ENCODE measurements around the gene CCDC40.
"Not testable (repeated sequence)": the region's sequence is repeated elsewhere in the genome, so short reads cannot be mapped to it uniquely, and the experiment has no call there.

CCDC40 gene

DNA sequence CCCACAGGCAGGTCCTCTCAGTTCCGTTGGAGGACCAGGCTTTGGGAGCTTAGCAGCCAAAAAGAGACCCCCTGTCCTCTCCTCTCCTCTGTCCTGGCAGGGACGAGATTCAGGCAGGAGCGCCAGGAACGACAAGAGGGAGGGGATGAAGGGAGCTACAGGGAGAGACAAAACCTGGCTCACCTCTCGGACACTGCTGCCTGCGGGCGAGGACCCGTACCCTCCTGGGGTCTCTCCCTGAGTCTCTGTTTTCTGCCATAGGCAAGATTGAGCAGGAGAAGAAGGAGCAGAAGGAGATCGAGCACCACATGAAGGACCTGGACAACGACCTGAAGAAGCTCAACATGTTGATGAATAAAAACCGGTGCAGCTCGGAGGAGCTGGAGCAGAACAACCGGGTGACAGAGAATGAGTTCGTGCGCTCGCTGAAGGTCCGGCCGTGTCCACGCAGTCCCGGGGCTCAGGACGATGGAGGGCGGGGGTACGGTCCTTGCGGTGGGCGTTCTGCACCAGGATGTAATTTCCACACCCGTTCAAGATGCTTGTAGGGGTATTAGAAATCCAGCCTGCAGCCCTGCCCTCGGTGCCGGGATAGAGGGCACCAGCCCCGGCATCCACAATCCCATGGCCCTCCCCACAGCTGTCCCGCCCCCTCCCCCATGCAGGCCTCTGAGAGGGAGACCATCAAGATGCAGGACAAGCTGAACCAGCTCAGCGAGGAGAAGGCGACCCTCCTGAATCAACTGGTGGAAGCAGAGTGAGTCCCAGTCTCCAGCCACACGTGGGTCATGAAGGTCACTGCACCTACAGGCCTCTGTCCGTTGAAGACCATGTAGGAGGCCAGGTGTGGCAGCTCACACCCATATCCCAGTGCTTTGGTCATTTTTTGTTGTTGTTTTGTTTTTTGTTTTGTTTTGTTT, 51.2 kb downstream of the CCDC40 start:
- DNase-seq, result no peak

DNA sequence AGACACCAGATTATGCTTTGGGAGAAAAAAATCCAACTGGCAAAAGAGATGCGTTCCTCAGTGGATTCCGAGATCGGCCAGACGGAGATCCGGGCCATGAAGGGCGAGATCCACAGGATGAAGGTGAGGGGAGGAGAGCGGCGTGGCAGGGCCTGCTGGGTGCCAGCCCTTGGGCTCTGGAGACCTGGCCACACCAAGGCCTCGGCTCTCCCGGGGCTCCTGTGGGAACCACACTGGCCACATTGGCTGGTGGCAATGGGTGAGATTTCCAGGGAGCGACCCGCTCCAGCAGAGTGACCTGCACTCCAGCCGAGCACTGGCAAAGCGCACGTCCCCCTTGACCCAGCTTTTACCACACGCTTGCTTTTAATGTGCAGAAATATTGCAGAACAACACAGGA, 53.3 kb downstream of the CCDC40 start:
- no peak for DNase-seq

- not testable (repeated sequence) for DNase-seq
These were observed 53.7 kb downstream of the CCDC40 start for GRCh38 chr17:80090164-80090563.

- DNase-seq, result no peak
These were observed 54.9 kb downstream of the CCDC40 start for GRCh38 chr17:80091376-80091775.

- no peak for DNase-seq
These were observed 56.5 kb downstream of the CCDC40 start for GRCh38 chr17:80092959-80093358.

DNA sequence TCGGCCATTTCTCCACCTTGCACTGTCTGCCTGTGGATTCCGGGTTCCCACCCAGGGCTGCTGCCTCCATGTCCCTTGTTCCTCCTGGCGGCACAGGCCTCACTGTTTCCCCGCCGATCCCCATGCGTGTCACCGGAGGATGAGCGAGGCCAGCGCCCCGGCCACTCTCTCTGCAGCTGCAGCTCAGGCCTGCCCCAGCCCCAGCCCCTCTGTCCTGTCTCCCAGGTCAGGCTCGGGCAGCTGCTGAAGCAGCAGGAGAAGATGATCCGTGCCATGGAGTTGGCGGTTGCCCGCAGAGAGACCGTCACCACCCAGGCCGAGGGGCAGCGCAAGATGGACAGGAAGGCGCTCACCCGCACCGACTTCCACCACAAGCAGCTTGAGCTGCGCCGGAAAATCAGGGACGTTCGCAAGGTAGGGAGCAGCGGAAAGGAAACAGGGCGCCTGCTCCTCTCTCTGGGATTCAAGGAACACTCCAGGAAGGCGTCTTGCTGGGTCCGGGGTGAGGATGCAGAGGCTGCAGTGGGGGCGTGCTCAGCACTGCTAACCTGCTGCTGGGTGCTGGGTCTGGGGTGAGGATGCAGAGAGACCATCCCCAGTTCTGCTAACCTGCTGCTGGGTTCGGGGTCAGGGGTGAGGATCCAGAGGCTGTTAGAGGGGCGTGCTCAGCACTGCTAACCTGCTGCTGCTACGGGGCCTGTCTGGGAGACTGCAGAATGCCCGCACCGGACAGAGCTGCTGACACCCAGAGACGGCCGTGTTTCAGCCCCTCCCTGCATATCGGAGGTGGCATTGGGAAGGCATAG, 58.8 kb downstream of the CCDC40 start:
- DNase-seq, result no peak

- no peak for DNase-seq
These were observed 59.5 kb downstream of the CCDC40 start for GRCh38 chr17:80095844-80096475.

GRCh38 chr17:80096561-80097021, 60.1 kb downstream of the CCDC40 start:
- no peak for DNase-seq

DNA sequence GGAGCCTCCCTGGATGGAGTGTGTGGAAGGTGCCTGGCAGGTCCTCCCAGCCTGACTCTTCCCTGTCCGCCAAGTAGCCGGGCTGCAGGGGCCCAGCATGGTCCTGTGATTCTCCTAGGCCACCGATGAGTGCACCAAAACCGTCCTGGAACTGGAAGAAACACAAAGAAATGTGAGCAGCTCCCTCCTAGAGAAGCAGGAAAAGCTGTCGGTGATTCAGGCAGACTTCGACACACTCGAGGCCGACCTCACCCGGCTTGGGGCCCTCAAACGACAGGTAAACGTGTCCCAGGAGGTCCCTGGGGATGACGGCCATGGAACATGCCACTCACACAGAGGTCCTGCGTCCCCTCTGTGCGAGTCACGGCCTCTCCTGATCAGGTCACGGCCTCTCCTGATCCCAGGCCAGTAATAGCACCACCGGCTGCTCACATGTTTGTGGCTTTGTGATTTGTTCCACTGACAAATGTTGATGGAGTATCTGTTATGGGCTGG, 60.7 kb downstream of the CCDC40 start:
- no peak for DNase-seq

DNA sequence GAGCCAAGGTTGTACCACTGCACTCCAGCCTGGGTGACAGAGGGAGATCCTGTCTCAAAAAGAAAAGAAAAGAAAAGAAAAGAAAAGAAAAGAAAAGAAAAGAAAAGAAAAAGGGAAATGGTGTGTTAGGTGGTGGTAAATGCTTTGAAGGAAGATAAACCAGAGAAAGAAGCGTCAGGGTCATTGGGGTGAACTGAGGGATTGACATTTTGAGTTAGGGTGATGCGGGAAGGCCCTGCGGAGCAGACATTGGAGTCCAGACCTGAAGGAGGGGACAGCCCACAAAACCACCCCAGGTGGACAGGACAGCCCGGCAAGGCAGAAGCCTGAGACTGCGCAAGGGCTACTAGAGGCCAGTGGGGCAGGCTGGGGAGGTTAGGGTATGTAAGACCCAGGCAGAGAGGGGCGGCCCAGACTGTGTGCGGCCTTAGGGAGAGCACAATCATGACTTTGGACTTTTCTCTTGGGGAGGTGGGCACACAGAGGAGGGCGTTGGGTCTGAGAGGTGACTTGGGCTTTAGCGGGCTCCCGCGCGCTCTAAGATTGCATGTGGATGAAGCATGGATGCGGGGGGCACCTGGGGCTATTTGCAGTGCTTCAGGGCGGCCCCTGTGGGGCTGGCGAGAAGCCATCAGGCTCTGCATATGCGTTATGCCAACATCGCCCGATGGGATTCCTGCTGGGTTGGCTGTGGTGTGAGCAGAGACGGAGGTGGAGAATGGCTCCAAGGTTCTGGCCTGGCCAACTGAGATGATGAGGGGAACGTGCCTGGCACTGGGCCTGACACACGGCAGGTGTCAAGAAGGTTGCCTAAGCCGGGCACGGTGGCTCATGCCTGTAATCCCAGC, 61.6 kb downstream of the CCDC40 start:
- no peak for DNase-seq

- DNase-seq, result no peak
These were observed 63.0 kb downstream of the CCDC40 start for GRCh38 chr17:80099291-80100034.

DNA sequence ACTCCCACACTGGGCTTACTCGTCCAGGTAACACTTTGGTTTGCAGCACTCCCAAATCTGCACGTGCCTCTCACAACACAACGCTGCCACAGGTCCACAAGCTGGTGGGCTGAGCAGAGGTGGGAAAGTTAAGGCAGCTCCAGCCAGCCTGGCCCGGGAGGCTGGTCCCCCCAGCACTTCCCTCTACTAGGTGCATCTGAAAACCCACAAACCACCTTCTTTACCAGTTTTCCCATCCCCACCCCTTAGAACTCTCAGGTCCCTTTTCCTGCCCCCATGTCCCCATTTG, 63.5 kb downstream of the CCDC40 start:
- DNase-seq, result no peak

DNA sequence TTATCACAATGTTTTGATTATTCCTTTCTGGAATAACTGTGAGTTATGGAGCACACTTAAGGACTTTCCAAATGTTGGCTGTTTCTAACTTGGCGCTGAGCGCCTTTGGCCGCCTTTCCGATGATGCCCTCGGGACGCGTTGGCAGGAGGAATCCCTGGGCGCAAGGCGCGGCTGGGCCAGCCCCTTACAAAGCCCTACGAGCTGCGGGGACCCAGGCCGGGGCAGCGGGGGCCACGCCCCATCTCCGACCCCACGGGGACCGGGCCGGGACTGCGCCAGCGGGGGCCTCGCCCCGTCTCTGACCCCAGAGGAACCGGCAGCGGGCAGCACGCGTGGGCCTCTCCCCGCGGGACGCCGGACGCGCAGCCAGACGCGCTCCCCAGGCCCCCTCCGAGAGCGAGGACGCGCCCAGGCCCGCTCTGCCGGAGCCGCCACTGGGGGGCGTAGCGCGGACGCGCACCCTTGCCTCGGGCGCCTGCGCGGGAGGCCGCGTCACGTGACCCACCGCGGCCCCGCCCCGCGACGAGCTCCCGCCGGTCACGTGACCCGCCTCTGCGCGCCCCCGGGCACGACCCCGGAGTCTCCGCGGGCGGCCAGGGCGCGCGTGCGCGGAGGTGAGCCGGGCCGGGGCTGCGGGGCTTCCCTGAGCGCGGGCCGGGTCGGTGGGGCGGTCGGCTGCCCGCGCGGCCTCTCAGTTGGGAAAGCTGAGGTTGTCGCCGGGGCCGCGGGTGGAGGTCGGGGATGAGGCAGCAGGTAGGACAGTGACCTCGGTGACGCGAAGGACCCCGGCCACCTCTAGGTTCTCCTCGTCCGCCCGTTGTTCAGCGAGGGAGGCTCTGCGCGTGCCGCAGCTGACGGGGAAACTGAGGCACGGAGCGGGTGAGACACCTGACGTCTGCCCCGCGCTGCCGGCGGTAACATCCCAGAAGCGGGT, 64.8 kb downstream of the CCDC40 start, which contains the start of gene GAA:
Gene GAA, plus strand, starts transcription at position 571 of the 935 bp plus-strand sequence. CDS start 3,006 bp downstream, outside the sequence.
- DNase-seq, result peak; percentile 77

DNA sequence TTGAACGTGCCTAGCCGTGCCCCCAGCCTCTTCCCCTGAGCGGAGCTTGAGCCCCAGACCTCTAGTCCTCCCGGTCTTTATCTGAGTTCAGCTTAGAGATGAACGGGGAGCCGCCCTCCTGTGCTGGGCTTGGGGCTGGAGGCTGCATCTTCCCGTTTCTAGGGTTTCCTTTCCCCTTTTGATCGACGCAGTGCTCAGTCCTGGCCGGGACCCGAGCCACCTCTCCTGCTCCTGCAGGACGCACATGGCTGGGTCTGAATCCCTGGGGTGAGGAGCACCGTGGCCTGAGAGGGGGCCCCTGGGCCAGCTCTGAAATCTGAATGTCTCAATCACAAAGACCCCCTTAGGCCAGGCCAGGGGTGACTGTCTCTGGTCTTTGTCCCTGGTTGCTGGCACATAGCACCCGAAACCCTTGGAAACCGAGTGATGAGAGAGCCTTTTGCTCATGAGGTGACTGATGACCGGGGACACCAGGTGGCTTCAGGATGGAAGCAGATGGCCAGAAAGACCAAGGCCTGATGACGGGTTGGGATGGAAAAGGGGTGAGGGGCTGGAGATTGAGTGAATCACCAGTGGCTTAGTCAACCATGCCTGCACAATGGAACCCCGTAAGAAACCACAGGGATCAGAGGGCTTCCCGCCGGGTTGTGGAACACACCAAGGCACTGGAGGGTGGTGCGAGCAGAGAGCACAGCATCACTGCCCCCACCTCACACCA, 65.7 kb downstream of the CCDC40 start:
- no peak for DNase-seq

GRCh38 chr17:80102664-80103448, 66.4 kb downstream of the CCDC40 start:
- DNase-seq, result no peak

DNA sequence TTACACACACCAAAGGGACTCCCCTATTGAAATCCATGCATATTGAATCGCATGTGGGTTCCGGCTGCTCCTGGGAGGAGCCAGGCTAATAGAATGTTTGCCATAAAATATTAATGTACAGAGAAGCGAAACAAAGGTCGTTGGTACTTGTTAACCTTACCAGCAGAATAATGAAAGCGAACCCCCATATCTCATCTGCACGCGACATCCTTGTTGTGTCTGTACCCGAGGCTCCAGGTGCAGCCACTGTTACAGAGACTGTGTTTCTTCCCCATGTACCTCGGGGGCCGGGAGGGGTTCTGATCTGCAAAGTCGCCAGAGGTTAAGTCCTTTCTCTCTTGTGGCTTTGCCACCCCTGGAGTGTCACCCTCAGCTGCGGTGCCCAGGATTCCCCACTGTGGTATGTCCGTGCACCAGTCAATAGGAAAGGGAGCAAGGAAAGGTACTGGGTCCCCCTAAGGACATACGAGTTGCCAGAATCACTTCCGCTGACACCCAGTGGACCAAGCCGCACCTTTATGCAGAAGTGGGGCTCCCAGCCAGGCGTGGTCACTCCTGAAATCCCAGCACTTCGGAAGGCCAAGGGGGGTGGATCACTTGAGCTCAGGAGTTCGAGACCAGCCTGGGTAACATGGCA, 67.1 kb downstream of the CCDC40 start:
- DNase-seq, result no peak

DNA sequence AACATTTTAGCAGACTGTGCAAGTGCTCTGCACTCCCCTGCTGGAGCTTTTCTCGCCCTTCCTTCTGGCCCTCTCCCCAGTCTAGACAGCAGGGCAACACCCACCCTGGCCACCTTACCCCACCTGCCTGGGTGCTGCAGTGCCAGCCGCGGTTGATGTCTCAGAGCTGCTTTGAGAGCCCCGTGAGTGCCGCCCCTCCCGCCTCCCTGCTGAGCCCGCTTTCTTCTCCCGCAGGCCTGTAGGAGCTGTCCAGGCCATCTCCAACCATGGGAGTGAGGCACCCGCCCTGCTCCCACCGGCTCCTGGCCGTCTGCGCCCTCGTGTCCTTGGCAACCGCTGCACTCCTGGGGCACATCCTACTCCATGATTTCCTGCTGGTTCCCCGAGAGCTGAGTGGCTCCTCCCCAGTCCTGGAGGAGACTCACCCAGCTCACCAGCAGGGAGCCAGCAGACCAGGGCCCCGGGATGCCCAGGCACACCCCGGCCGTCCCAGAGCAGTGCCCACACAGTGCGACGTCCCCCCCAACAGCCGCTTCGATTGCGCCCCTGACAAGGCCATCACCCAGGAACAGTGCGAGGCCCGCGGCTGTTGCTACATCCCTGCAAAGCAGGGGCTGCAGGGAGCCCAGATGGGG, 68.0 kb downstream of the CCDC40 start:
- peak; percentile 74 for DNase-seq

GRCh38 chr17:80104956-80105375, 68.5 kb downstream of the CCDC40 start:
- no peak for DNase-seq
